Measurements from ENCODE around the gene CASP3.
A peak's percentile ranks its signal among the peaks of the same experiment; 100 is the strongest.
"Not testable (repeated sequence)": the region's sequence is repeated elsewhere in the genome, so short reads cannot be mapped to it uniquely, and the experiment has no call there.

CASP3 gene

DNA sequence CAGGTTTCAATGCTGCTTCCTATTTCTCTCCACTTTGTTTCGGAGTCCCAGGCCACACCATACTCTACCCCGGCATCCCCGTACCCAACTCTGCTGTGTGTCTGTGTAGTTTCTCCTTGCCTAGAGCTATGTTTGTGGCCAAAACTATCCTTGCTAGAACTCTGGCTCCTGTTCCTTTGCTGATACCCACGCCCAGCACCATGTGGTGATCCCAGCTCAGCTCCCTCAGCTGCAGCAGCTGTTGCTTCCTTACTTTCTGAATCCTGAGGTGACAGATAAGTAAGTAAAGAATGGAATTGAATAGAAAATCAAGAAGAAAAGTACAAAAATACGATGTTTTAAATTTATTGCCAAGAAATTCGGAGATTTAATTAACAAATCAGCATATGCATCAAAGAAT lies 55.8 kb downstream of the CASP3 start:
- Mint-ChIP-seq H3K4me3 (no peak overlapping the region), H3K27ac (peak overlapping the region in 1 of 2 donors; percentile 32), H3K9me3 (no peaks in the 10 kb centered on the region), H3K36me3 (ENCODE audit: insufficient read depth) (no peaks in the 10 kb centered on the region), H3K27me3 (peaks cover under 1 to 27% of the 10 kb centered on the region in 2 donors), H3K4me1 (ENCODE audit: low read depth in 2 of 2) (no peaks in the 10 kb centered on the region)
- DNase-seq: no peak
- no peak for ATAC-seq (replicated peaks)

DNA sequence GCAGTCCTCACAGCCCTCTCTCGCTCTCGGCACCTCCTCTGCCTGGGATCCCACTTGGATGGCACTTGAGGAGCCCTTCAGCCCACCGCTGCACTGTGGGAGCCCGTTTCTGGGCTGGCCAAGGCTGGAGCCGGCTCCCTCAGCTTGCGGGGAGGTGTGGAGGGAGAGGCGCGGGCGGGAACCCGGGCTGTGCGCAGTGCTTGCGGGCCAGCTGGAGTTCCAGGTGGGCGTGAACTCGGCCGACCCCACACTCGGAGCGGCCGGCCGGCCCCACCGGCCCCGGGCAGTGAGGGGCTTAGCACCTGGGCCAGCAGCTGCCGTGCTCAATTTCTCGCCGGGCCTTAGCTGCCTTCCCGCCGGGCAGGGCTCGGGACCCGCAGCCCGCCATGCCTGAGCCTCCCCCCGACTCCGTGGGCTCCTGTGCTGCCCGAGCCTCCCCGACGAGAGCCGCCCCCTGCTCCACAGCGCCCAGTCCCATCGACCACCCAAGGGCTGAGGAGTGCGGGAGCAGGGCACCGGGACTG lies 57.4 kb downstream of the CASP3 start:
- H3K27ac Mint-ChIP-seq; H3K9me3 Mint-ChIP-seq; H3K4me1 Mint-ChIP-seq (ENCODE audit: low read depth in 2 of 2); H3K36me3 Mint-ChIP-seq (ENCODE audit: insufficient read depth); ATAC-seq (replicated peaks); H3K4me3 Mint-ChIP-seq; DNase-seq: not testable (repeated sequence)
- H3K27me3 Mint-ChIP-seq: peaks cover 0 to 19% of the 10 kb centered on the region in 2 donors

DNA sequence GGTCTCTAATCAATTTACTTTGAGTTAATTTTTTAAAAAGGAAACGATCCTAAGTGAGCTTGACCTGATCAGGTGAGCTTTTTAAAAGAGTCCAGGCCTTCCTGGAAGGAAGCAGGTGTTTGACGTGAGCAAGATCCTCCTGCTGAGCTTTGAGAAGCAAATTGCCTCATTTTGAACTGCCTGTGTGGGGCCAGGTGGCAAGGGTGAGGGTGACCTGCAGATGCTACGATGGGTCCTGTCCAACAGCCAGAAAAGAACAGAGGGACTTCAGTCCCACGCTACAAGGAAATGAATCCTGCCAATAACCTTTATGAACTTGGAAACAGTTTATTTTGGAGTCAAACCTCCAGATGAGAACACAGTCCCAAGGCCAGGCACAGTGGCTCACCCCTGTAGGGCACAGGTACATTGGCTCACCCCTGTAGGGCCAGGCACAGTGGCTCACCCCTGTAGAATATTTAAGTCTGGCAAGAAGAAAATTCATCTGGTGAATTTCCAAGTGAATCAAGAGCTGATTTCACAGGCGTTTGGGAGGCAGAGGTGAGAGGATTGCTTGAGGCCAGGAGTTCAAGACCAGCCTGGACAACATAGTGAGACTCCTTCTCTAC lies 58.1 kb downstream of the CASP3 start:
- no peak overlapping the region for H3K27ac Mint-ChIP-seq
- H3K9me3 Mint-ChIP-seq: no peaks in the 10 kb centered on the region
- no peaks in the 10 kb centered on the region for H3K4me1 Mint-ChIP-seq (ENCODE audit: low read depth in 2 of 2)
- DNase-seq (no peak), ATAC-seq (replicated peaks) (no peak)
- H3K4me3 Mint-ChIP-seq: no peak overlapping the region
- H3K27me3 Mint-ChIP-seq: peaks cover 0 to 14% of the 10 kb centered on the region in 2 donors
- H3K36me3 Mint-ChIP-seq (ENCODE audit: insufficient read depth): no peaks in the 10 kb centered on the region

DNA sequence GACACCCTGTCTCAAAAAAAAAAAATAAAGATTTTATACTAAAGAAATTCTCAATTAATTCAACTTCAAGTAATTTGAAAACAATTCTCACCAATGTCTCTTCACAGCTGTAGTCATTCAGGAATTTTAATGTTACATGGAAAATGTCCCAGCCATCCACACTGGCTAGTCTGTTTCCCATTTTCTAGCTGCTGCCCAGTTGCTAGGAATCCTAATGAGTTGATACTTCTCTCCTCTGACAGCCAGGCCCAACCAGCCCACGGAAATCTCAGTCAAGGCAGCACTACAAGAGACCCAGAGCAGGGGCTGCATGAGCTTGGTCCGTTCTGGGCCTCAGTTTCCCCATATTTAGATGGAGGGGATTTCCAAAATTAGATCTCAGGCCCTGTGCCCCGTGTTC lies 59.1 kb downstream of the CASP3 start:
- H3K36me3 Mint-ChIP-seq (ENCODE audit: insufficient read depth): no peaks in the 10 kb centered on the region
- H3K4me3 Mint-ChIP-seq: no peak overlapping the region
- H3K27me3 Mint-ChIP-seq: peaks cover 0 to 8% of the 10 kb centered on the region in 2 donors
- no peak for ATAC-seq (replicated peaks)
- no peaks in the 10 kb centered on the region for H3K9me3 Mint-ChIP-seq
- no peak for DNase-seq
- H3K27ac Mint-ChIP-seq: no peak overlapping the region
- peaks cover 0 to 6% of the 10 kb centered on the region in 2 donors for H3K4me1 Mint-ChIP-seq (ENCODE audit: low read depth in 2 of 2)

DNA sequence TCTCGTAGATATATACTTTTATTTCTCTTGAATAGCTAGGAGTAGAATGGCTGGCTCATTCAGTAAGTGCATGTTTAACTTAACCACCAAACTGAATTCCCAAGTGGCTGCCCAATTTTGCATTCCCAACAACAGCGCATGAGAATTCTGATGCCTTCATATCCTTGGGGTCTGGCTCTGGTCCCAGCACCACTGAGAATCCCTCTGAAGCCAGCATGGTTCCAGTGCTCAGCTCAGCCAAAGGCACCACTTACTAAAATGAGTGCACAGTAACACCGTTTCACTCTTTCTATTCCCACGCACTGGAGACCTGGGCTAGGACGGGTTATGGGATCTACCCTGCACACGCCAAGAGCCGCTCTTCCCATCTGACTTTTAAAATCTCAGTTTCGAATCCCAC lies 60.4 kb downstream of the CASP3 start:
- no peak overlapping the region for H3K27ac Mint-ChIP-seq
- H3K4me1 Mint-ChIP-seq (ENCODE audit: low read depth in 2 of 2): peaks cover 6 to 8% of the 10 kb centered on the region in 2 donors
- H3K9me3 Mint-ChIP-seq: no peaks in the 10 kb centered on the region
- H3K4me3 Mint-ChIP-seq: no peak overlapping the region
- no peaks in the 10 kb centered on the region for H3K27me3 Mint-ChIP-seq
- ATAC-seq (replicated peaks) (no peak), DNase-seq (no peak)
- peaks cover 3% of the 10 kb centered on the region for H3K36me3 Mint-ChIP-seq (ENCODE audit: insufficient read depth)

DNA sequence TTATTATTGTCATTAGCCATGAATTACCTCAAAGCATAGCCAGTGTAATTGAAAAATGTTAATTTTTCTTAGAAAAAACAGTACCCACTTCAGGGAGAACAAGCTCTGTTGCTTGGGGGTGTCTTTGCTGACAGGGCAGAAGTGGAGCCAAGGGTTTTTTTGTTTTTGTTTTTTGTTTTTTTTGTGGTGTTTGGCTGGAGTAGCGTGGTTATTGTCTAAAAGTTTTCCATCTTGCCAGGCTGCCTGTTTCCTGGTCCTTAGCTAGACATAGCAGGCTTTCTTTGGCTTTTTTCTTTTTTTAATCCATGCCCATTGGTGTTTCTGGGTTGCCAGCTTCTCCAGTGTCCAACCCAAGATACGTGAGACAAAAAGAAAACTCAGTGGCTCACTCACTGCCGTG lies 61.5 kb downstream of the CASP3 start:
- Mint-ChIP-seq H3K4me3 (no peak overlapping the region), H3K36me3 (ENCODE audit: insufficient read depth) (peaks cover 6% of the 10 kb centered on the region), H3K9me3 (no peaks in the 10 kb centered on the region), H3K4me1 (ENCODE audit: low read depth in 2 of 2) (peaks cover 8 to 11% of the 10 kb centered on the region in 2 donors), H3K27ac (no peak overlapping the region), H3K27me3 (no peaks in the 10 kb centered on the region)
- ATAC-seq (replicated peaks) (no peak), DNase-seq (no peak)

DNA sequence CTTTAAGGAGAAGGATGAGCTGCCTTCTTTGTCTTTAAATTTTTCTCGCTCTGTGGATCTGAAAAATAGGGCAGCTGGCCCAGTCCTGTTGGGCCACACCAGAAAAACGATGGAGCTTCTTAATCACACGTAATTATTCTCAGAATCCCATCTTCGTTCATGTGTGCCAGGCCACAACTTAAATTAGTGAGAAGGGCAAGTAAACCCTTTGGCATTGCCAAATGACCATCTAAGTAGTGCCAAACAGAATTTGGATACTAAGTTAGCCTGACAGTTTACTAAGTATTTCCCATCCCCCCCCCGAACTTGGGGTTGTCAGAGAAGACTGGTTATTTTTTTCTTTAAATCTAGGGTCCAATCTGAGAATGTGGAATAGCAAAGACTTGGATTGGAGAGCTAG lies 62.0 kb downstream of the CASP3 start:
- ATAC-seq (replicated peaks) (no peak), DNase-seq (no peak)
- Mint-ChIP-seq H3K4me1 (ENCODE audit: low read depth in 2 of 2) (peaks cover 8 to 11% of the 10 kb centered on the region in 2 donors), H3K27ac (no peak overlapping the region), H3K4me3 (no peak overlapping the region), H3K27me3 (no peaks in the 10 kb centered on the region), H3K36me3 (ENCODE audit: insufficient read depth) (peaks cover 6% of the 10 kb centered on the region), H3K9me3 (no peaks in the 10 kb centered on the region)

DNA sequence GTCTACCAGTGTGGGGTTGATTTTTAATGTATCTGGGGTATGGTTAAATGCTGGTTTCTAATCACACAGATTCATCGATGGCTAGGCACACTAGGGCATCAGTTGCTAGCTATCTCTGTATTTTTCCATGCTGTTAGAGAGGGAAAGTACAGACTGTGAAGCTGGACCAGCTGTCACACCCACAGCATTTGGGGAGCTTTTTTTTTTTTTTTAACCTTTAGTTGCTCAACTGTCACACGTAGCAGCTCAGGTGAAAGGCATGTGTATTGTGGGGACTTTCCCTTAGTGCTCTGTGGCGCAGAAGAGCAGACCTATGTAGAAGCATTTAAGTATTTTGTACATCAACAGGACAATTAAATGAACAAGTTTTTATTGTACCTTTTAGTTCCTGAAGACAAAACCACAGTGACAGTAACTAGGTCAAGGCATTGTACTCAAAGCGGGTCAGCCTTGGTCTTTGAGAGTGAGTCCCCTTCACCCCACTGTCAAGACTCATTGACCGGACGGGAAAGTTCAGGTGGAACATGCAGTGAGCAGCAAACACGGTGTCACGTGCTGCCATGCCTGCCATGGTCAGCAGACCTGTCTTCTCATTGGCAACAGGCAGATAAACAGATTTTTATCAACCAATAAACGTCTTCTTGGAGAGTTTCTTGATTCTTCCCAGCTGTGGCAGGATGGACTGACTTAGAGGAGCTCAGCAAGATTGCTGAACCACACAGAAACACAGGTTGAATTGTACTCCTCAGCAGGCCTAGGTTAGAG lies 65.3 kb downstream of the CASP3 start:
- Mint-ChIP-seq H3K4me3 (peak overlapping the region in 1 of 2 donors; percentile 2), H3K9me3 (no peaks in the 10 kb centered on the region), H3K4me1 (ENCODE audit: low read depth in 2 of 2) (peaks cover 8 to 11% of the 10 kb centered on the region in 2 donors), H3K27ac (peak overlapping the region; percentile 59 to 65), H3K36me3 (ENCODE audit: insufficient read depth) (peaks cover 6% of the 10 kb centered on the region), H3K27me3 (no peaks in the 10 kb centered on the region)
- no peak for DNase-seq
- ATAC-seq (replicated peaks): peak; percentile 87
